Thoracic aorta (tissue), 2 donors: ENCODE results near the gene TOR2A. TPM values are rescaled to one million over a fixed set of nuclear protein-coding genes. Genes with fewer than 3 reads are reported as not detected.

ENCODE experiments used
- ATAC-seq: fragments of 150-250 bp; one replicate; pipeline ENCODE4 v1.8.0; 2017; ENCODE audit warnings: low read depth; ENCODE audit not compliant: insufficient number of reproducible peaks, low FRiP score
- DNase-seq: peaks from one replicate; pipeline ENCODE4 v3.0.0-alpha.2; 2020; ENCODE audit warnings: low spot score
- H3K27ac ChIP-seq, 2 donors: fragments of 200-600 bp; sonication (generic); 1 replicate in 1 of 2; 2 replicates in 1 of 2; pipeline ENCODE4 v1.5.1; 2016; ENCODE audit warnings: mild to moderate bottlenecking in 2 of 2, moderate library complexity in 2 of 2
- H3K27me3 ChIP-seq: fragments of 200-600 bp; sonication (generic); replicated peaks from 2 replicates; pipeline ENCODE4 v1.6.0; 2016; ENCODE audit warnings: mild to moderate bottlenecking; ENCODE audit not compliant: insufficient read depth
- H3K36me3 ChIP-seq: fragments of 200-600 bp; sonication (generic); one replicate; pipeline ENCODE4 v1.5.1; 2016
- H3K4me1 ChIP-seq, 2 donors: fragments of 200-600 bp; sonication (generic); 1 replicate in 1 of 2; 2 replicates in 1 of 2; pipeline versions ENCODE4 v1.5.1 to v1.6.0; 2016; ENCODE audit warnings: low read depth in 2 of 2, mild to moderate bottlenecking in 1 of 2; ENCODE audit not compliant: control insufficient read depth in 1 of 2
- H3K4me3 ChIP-seq: fragments of 200-600 bp; sonication (generic); 2 replicates; pipeline ENCODE4 v1.5.1; 2016; ENCODE audit warnings: mild to moderate bottlenecking
- H3K9me3 ChIP-seq: fragments of 200-600 bp; sonication (generic); 2 replicates; pipeline ENCODE4 v1.5.1; 2016
- CTCF ChIP-seq: fragments of 200-600 bp; sonication (generic); IDR thresholded peaks from one replicate; pipeline ENCODE4 v1.5.1; 2019; ENCODE audit warnings: antibody characterized with exemption
- total RNA-seq, 2 donors: library from RNA; depleted of rRNA; stranded (reverse); fragments of >200 nt; gene quantifications; one replicate each; pipeline versions ENCODE4 v1.1.0 to v1.2.3, GENCODE V29; 2016

Gene TOR2A
- total RNA-seq, 2 donors from 2014 or later, result 14.5 to 16.9 TPM

- no peaks in the 10 kb centered on the region for H3K27me3 ChIP-seq
- peaks cover 4 to 7% of the 10 kb centered on the region in 2 donors for H3K4me1 ChIP-seq
- ATAC-seq, result no peak
- no peak for DNase-seq
- H3K9me3 ChIP-seq, result no peaks in the 10 kb centered on the region
- H3K27ac ChIP-seq, result no peak overlapping the region
- H3K36me3 ChIP-seq, result no peaks in the 10 kb centered on the region
- TF ChIP-seq CTCF, result no peak
- no peak overlapping the region for H3K4me3 ChIP-seq
Measured at GRCh38 chr9:127730262-127730661, 4.8 kb downstream of the TOR2A start.

DNA sequence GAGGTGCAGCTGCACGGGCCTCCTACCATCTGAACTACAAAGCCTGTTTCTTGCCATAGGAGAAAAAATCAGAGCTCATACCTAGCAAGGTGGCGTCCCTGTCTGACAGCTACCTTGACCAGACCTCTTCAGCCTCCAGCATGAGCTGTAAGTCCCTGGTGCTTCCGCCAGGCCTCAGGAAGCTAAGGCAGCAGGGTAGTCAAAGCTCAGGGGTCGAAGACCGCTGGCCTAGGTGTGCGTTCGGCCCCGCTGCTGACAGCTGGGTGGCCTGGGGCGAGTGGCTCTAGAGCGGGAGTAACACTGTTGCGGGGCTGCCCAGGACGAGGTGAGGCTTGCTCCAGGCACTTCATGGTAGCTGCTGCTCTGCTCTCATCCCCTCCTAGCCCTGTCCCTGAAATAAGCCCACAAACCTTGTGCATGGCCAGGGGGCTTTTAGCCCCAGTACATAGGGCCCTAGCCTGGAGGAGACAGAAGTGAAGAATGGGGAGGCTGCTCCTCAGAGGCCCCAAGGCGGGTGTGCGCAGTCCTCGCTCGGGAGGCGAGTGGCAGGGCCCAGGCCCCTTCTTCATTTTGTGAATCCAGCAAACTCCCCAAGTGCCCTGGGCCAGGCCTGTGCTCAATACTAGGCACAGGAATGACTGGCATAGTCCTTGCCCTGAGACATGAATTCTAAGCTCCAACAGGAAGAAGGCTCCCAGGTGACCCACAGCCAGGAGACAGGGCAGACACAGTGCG is 5.4 kb downstream of the TOR2A start:
- Histone ChIP-seq H3K27ac (no peak overlapping the region), H3K4me1 (peaks cover 5 to 8% of the 10 kb centered on the region in 2 donors), H3K9me3 (no peaks in the 10 kb centered on the region), H3K27me3 (no peaks in the 10 kb centered on the region), H3K4me3 (no peak overlapping the region), H3K36me3 (no peaks in the 10 kb centered on the region)
- ATAC-seq, result no peak
- TF ChIP-seq CTCF, result no peak
- no peak for DNase-seq

DNA sequence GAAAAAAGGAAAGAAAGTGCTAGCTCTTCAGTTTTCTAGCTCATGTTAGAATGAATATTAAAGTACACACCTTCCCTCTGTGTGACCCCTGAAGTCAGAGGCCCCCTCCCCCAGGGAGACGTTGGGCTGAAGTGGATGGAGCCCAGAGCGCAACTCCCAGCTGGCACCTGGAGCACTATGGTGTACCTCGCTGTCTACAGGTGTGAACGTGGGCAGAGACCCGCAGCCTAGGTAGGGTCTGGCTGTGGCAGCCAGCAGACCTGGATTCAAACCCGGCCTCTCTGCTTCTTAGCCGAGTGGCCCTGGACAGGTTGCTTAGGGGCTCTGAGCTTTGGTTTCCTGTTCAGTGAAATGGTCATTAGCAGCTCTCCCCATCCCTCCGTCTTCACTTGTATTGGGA is 6.3 kb downstream of the TOR2A start:
- Histone ChIP-seq H3K27ac (no peak overlapping the region), H3K36me3 (no peaks in the 10 kb centered on the region), H3K4me1 (peaks cover 6 to 10% of the 10 kb centered on the region in 2 donors), H3K4me3 (no peak overlapping the region), H3K9me3 (no peaks in the 10 kb centered on the region), H3K27me3 (no peaks in the 10 kb centered on the region)
- ATAC-seq, result no peak
- no peak for TF ChIP-seq CTCF
- no peak for DNase-seq

- no peaks in the 10 kb centered on the region for H3K9me3 ChIP-seq
- TF ChIP-seq CTCF, result no peak
- ATAC-seq (no peak), DNase-seq (no peak)
- no peak overlapping the region for H3K27ac ChIP-seq
- no peaks in the 10 kb centered on the region for H3K27me3 ChIP-seq
- H3K4me3 ChIP-seq, result no peak overlapping the region
- H3K4me1 ChIP-seq, result peaks cover 6 to 13% of the 10 kb centered on the region in 2 donors
- no peaks in the 10 kb centered on the region for H3K36me3 ChIP-seq
Measured at GRCh38 chr9:127726871-127727270, 8.2 kb downstream of the TOR2A start.

- Histone ChIP-seq H3K4me1 (peaks cover 6 to 13% of the 10 kb centered on the region in 2 donors), H3K4me3 (no peak overlapping the region), H3K27me3 (no peaks in the 10 kb centered on the region), H3K36me3 (no peaks in the 10 kb centered on the region), H3K9me3 (no peaks in the 10 kb centered on the region), H3K27ac (no peak overlapping the region)
- DNase-seq (no peak), ATAC-seq (no peak)
- no peak for TF ChIP-seq CTCF
Measured at GRCh38 chr9:127724012-127724411, 11.1 kb downstream of the TOR2A start.
